Measurements from ENCODE around the gene FANCL.
"Not testable (repeated sequence)": the region's sequence is repeated elsewhere in the genome, so short reads cannot be mapped to it uniquely, and the experiment has no call there.

The FANCL gene

DNA sequence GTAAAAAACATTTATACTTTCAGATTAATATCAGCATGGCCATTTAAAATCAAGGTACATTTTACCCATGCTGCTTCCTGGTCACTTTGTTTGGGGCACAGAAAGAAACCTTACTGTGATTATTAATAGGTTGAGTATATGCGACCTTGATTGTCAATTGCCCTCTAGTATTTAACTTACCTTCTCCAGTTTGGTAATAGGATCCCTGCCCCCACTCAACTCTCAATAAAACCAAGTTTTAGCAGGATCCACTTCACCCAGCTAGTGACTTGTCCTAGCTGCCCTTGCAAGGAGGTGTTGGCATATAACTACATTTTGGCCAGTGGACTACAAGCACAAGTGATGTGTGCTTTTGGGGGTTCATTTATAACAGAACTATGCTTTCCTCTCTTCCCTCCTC is 34.3 kb downstream of the FANCL start:
- FAIRE-seq (no peak), DNase-seq (ENCODE audit: low spot score) (no peak)

DNA sequence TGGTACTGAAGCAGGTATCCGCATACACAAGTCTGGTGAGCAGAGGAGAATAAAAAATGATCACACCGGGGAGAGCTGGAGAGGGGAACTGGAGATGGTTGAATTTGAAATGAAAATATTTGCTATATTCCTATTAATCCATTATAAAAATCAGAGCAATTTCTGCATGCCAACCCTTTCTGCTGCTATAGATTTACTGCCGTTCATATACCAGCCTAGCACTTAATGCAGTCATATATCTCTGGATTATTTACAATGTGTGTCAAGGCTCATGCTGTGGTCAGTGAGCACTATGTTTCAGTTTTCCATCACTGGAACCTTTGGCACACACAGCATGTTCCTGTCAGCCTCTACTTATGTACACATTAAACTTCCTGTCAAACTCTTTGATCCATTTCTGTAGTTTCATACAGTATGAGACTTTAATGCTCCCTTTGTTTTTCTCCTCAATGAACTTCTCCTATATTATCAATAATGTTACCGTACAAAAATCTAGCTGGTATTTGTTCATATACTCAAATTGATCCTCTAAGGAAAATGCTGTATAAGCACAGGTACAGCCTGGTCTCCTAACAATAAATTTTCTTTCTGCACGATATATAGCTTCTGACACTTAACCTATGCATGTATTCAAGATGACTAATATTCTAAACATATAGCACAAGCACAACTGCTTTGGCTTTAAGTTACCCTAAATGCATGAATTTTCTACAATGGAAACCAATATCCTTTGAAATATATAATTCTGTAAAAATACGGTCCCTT is 36.7 kb downstream of the FANCL start:
- FAIRE-seq, result no peak
- no peak for DNase-seq (ENCODE audit: low spot score)

DNA sequence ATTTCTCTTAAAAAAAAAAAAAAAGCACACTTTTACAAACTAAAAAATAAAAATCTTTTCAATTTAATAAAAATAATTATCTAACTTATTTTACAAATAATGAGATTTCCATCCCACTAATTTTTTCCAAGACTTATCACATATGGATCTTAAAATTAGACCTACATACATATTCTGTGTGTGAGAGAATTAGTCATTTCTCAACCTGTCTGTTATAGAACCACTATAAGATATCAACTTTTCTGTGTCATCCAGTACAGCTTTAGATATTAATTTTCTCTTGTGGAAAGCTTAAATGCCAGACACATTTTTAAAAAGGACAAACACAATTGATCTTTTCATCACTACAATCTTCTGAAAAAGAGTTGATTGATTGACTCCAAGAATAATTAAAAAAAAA is 38.1 kb downstream of the FANCL start:
- DNase-seq (ENCODE audit: low spot score) (no peak), FAIRE-seq (no peak)

DNA sequence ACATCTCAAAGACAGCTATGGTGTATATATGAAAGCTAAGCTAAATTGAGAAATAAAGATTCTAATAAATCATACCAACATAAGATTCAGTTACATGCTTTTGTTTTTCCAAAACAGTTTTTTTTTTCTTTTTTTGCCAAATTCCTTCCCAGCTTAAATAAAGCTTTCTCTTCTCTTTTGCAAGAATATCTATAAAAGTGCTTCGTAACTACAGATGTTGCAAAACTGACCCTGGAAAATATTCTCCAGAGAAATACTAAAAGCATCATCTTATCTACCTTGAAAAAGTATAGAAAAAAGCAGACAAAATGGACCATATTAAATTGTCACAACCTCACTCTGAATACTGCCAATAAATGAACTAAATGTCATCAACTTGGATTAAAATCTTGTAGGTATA is 38.7 kb downstream of the FANCL start:
- FAIRE-seq (no peak), DNase-seq (ENCODE audit: low spot score) (no peak)

DNA sequence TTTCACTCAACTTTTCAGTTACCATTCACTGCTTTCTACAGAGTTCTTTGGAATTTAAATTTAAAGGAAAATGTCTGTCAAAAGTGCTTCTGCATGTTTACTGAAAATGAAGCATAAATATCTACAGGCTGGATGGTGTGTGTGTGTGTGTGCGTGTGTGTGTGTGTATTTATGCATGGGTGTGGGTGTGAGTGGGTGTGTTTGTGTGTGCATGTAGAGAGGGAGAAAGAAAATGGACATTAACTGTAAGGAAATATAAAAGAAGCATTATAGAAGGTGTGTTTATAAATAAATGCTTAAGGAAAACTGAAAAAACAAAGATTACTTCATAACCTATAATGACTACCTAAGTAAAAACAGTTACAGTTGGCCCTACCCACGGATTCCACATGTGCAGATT is 43.2 kb downstream of the FANCL start:
- DNase-seq (ENCODE audit: low spot score) (no peak), FAIRE-seq (no peak)

DNA sequence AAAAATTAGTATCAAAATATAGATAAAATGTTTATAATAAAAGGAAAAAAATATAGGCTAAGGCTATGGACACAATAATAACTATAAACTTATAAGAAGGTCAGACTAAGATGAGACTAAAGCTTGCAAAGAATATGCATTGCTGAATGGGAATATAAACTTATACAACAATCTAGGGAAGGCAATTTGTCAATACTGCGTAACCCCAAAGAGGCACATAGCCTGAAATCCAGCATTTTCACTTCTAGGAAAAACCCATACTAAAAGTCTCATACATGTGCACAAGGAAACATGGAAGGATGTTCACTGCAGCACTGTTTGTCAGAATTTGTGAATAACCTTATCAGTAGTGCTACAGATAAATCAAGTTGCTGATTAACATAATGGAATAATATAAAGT is 45.5 kb downstream of the FANCL start:
- DNase-seq (ENCODE audit: low spot score) (no peak), FAIRE-seq (no peak)

DNA sequence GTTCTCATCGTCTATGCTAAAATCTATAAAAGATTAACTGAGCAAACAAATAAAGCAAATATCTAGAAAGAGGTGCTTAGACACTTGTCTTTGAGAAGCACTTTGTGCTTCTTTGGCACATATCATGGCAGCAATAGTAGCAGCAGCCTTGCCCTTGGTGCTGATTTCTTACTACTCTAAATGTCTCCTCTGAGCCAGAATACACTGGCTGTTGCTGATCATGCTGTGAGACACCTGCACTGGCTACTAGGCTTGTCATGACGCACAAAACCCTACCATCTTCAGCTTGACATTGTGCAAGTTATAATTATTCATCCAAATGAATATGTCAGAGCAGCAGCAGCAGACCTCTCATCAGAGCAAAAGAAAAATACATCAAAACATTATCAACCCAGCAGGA is 46.7 kb downstream of the FANCL start:
- DNase-seq (ENCODE audit: low spot score), result no peak
- FAIRE-seq, result no peak

DNA sequence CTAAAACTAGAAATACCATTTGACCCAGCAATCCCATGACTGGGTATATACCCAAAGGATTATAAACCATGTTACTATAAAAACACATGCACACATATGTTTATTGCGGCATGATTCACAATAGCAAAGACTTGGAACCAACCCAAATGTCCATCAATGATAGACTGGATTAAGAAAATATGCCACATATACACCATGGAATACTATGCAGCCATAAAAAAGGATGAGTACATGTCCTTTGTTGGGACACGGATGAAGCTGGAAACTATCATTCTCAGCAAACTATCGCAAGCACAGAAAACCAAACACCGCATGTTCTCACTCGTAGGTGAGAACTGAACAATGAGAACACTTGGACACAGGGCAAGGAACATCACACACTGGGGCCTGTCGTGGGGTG is 54.1 kb downstream of the FANCL start:
- not testable (repeated sequence) for FAIRE-seq; DNase-seq (ENCODE audit: low spot score)

DNA sequence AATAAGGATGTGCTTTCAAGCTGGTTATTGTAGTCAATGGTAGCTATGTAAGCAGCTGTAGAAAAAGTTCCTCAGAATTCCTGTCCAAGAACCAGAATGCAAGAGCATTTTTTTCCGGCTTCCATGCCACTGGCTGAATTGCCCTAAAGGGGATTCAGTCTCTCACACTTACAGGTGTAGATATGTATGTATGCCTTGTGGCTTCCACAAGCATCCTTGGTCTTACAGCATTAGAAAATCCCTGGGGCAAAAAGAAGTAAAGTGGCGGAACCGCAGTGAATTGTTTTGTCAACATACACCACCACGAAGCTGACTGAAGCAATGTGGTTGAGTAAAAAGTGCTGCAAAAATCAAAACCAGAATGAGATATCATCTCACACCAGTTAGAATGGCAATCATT is 54.6 kb downstream of the FANCL start:
- FAIRE-seq (no peak), DNase-seq (ENCODE audit: low spot score) (no peak)

DNA sequence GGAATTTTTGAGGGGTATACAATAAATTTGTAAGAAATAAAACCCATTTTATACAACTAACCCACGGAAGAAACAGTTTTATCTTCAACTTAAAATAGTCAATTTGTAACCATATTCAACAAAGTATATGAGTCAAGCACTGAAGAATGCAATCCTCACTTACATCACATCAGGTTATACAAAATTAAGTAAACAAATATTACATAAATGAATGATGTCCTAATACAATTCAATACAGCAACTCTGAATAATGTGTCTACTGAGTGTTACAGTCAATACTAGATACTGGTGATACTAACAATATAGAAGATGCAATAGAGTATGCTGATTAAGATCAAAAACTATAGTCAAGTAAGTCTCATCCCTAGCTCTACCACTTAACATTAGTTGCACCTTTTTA is 58.6 kb downstream of the FANCL start:
- DNase-seq (ENCODE audit: low spot score) (no peak), FAIRE-seq (no peak)

DNA sequence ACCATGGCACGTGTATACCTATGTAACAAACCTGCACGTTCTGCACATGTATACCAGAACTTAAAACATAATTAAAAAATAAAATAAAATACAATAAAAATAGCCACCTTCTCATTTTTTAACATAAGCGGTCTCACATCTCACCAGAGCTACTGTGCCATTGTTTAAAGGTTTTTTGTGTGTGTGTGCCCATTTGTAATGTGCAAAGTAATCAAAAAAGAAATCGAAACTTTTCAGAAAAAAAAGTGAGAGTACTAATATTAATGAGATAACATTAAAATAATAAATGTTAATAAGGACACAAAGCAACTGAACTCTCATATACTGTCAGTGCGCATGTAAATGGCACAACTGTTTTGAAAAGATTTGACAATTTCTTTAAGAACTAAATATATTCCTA is 60.5 kb downstream of the FANCL start:
- FAIRE-seq, result no peak
- no peak for DNase-seq (ENCODE audit: low spot score)

DNA sequence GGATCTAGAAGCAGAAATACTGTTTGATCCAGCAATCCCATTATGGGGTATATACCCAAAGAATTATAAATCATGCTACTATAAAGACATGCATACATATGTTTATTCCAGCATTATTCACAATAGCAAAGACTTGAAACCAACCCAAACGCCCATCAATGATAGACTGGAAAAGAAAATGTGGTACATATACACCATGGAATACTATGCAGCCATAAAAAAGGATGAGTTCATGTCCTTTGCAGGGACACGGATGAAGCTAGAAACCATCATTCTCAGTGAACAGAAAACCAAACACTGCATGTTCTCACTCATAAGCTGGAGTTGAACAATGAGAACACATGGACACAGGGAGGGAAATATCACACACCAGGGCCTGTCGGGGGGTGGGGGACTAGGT is 61.0 kb downstream of the FANCL start:
- not testable (repeated sequence) for DNase-seq (ENCODE audit: low spot score); FAIRE-seq

DNA sequence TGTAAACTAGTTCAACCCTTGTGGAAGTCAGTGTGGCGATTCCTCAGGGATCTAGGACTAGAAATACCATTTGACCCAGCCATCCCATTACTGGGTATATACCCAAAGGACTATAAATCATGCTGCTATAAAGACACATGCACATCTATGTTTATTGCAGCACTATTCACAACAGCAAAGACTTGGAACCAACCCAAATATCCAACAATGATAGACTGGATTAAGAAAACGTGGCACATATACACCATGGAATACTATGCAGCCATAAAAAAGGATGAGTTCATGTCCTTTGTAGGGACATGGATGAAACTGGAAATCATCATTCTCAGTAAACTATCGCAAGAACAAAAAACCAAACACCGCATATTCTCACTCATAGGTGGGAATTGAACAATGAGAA is 63.9 kb downstream of the FANCL start:
- not testable (repeated sequence) for DNase-seq (ENCODE audit: low spot score); FAIRE-seq

DNA sequence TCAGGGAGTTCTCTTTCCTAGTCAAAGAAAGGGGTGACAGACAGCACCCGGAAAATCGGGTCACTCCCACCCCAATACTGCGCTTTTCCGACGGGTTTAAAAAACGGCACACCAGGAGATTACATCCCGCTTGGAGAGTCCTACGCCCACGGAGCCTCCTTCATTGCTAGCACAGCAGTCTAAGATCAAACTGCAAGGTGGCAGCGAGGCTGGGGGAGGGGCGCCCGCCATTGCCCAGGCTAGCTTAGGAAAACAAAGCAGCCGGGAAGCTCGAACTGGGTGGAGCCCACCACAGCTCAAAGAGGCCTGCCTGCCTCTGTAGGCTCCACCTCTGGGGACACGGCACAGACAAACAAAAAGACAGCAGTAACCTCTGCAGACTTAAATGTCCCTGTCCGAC is 69.3 kb downstream of the FANCL start:
- not testable (repeated sequence) for FAIRE-seq

DNA sequence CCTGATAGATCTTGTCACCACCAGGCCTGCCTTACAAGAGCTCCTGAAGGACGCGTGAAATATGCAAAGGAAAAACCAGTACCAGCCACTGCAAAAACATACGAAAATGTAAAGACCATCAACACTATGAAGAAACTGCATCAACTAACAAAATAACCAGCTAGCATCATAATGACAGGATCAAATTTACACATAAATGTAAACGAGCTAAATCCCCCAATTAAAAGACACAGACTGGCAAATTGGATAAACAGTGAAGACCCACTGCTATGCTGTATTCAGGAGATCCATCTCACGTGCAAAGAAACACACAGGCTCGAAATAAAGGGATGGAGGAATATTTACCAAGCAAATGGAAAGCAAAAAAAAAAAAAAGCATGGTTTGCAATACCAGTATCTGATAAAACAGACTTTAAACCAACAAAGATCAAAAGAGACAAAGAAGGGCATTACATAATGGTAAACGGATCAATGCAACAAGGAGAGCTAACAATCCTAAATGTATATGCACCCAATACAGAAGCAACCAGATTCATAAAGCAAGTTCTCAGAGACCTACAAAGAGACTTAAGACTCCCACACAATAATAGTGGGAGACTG is 70.7 kb downstream of the FANCL start:
- not testable (repeated sequence) for FAIRE-seq; DNase-seq (ENCODE audit: low spot score)

More for the DNA sequence above, 69.3 kb downstream of the FANCL start:
- not testable (repeated sequence) for DNase-seq (ENCODE audit: low spot score)

DNA sequence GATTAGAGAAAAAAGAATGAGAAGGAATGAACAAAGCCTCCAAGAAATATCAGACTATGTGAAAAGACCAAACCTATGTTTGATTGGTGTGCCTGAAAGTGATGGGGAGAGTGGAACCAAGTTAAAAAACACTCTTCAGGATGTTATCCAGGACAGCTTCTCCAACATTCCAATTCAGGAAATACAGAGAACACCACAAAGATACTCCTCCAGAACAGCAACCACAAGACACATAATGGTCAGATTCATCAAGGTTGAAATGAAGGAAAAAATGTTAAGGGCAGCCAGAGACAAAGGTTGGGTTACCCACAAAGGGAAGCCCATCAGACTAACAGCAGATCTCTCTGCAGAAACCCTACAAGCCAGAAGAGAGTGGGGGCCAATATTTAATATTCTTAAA is 71.3 kb downstream of the FANCL start:
- FAIRE-seq, result not testable (repeated sequence)

DNA sequence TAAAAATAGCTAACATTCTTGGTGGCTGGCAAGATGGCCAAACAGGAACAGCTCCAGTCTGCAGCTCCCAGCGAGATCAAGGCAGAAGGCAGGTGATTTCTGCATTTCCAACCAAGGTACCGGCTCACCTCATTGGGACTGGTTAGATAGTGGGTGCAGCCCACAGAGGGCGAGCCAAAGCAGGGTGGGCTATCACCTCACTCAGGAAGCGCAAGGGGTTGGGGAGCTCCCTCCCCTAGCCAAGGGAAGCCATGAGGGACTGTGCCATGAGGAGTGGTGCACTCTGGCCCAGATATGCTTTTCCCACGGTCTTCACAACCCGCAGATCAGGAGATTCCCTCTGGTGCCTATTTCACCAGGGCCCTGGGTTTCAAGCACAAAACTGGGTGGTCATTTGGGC is 73.0 kb downstream of the FANCL start:
- not testable (repeated sequence) for FAIRE-seq; DNase-seq (ENCODE audit: low spot score)

More for the DNA sequence above, 71.3 kb downstream of the FANCL start:
- not testable (repeated sequence) for DNase-seq (ENCODE audit: low spot score)

DNA sequence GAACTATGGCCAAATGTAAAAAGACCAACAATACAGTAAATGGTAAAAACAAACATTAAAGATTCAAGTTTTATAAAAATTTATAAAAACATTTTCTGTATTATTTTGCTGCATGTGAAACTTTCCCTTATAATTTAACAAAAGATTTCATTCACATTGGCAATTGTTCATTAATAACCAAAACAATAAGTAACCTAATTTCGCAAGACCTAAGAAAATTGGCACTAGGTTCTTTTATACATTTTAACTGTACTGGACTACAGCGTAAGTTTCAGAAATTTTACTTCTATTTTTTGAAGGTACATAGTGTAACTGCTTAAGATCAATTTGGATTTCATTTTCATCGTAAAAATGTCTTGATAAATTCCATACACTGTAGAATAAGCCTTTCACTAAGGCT is 77.2 kb downstream of the FANCL start:
- FAIRE-seq (no peak), DNase-seq (ENCODE audit: low spot score) (no peak)

DNA sequence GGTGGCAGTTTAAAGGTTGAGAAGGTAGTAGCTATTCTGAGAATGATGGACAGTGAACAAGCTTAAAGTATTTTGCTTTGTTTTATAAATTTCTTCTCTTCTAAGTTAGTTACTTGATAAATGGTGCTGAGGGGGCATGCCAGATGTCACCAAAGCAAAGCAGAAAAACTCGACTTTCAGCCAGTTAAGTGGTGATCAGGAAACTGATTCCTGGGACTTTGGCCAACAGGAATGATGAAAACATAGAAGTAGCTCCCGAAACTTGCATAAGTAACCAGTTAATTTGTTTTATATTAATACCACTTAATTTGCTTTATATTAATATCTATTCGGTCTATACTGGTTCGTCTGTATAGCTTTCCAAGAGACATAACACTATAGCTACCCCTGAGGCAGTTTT is 82.6 kb downstream of the FANCL start:
- DNase-seq (ENCODE audit: low spot score) (no peak), FAIRE-seq (no peak)

DNA sequence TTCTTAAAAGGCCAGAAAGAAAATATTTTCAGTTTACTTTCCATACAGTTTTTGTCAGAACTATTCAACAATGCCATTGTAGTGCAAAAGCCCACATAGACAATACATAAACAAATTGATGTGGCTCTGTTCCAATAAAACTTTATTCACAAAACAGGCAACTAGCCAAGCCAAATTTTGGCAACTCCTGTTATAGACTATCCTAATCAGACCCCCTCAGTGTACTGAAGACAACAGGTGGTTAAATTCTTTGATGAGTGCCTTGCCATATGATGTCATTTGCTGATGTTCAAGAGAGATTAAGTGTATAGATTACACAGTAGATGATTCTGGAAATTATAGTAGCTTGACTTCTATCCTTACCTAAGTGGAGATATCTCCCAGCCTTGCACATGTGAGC is 83.4 kb downstream of the FANCL start:
- DNase-seq (ENCODE audit: low spot score) (no peak), FAIRE-seq (no peak)

DNA sequence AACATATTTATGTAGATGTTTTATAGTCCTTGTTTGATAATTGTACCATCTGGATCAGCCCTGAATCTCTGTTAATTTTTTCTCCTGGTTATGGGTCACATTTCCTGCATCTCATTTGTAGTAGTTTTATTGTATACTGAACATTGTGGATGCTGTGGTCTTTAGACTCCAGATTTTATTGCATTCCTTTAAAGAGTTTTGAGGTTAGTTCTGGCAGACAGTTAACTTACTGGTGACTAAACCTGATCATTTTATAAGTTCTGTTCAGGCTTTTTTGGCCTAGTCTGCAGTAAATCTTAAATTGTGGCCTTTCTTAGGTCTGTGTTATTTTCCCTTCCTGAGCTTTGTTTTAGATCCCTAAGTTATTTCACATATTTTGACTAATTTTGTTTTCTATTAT is 84.3 kb downstream of the FANCL start:
- DNase-seq (ENCODE audit: low spot score) (no peak), FAIRE-seq (no peak)

DNA sequence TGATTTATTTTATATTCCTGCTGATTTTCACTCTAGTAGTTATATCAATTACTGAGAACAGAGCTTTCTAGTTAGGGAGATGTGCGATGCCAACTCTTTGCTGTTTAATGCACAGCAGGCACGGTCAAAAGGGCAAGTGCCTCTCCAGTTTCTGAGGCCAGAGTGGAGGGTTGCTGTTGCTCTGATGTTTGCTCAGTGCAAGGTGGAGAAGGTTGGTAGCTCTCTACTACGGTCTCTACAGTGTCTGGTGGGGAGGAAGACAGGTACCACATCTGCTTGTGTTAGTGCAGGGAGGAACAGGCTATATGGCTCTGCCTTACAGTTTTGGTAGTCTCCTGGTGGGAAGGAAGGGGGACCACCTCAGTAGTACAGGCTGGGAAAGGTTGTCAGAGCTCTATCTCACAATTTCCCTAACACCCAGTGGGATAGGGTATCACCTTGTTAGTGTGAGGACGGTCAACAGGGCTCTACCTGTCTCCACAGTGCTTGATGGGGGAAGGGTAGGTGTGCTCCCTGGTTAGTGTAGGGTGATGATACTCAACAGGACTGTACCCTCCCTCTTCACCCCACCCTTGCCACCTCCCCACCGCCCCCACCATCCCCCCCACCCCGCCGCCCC is 85.9 kb downstream of the FANCL start:
- DNase-seq (ENCODE audit: low spot score) (no peak), FAIRE-seq (no peak)

DNA sequence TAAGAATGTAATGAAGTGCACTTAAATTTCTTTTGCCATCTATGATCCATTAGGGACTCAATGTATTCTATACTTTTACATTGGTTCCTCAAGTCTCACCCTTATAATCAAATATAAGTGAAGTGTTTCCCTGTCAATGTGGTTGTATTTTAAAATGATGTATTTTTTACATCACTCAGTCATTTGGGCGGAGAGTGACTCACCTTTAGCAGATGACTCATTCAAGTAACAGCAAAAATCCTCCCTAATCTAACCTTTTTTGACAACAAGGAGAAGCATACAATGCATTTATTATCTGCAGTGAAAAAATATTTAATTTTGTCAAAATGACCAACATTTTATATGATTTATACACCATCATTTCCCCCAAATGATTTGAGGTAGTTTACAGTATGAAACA is 94.4 kb downstream of the FANCL start:
- FAIRE-seq, result peak; percentile 82
- DNase-seq (ENCODE audit: low spot score), result peak; percentile 44
